ENCODE data around the gene CAMTA1. TPM values are rescaled to one million over a fixed set of nuclear protein-coding genes. Genes with fewer than 3 reads are reported as not detected.

CAMTA1 gene
- total RNA-seq, 1 experiment from 2014 or later, result 69.5 TPM

- no peak for DNase-seq (ENCODE audit: low read depth, low spot score)
- Histone ChIP-seq H3K27ac (ENCODE audit: low read depth, low read length) (no peak overlapping the region), H3K4me2 (ENCODE audit: low read length) (no peak overlapping the region), H3K9ac (ENCODE audit: low read length) (no peak overlapping the region), H3K4me1 (ENCODE audit: control insufficient read depth in 1 of 2, insufficient read depth in 2 of 2, low read length in 2 of 2) (no peaks in the 10 kb centered on the region), H3K79me2 (ENCODE audit: insufficient read depth, low read length) (no peaks in the 10 kb centered on the region), H3K9me2 (ENCODE audit: insufficient read depth) (no peaks in the 10 kb centered on the region), H3K4me3 (replicated peaks in 1 of 2; ENCODE audit: low read depth in 1 of 2, low read length in 2 of 2) (no peak overlapping the region), H3K36me3 (ENCODE audit: control insufficient read depth in 1 of 2, insufficient read depth in 2 of 2, low read length in 2 of 2) (no peaks in the 10 kb centered on the region), H2AFZ (ENCODE audit: low read depth, low read length, poor library complexity, severe bottlenecking) (no peak overlapping the region), H4K20me1 (ENCODE audit: insufficient read depth) (no peaks in the 10 kb centered on the region), H3K9me3 (ENCODE audit: control insufficient read depth in 1 of 2, insufficient read depth in 1 of 2, low read depth in 1 of 2, low read length in 2 of 2) (no peaks in the 10 kb centered on the region), H3K27me3 (ENCODE audit: insufficient read depth, low read length) (0 out of 2 replicates have a peak, but pooled peaks cover 4% of the 10 kb centered on the region)
- RAD21 ChIA-PET (ENCODE audit: low non-redundant PET in 1 of 2, low total read pairs in 2 of 2, uncharacterized antibody in 2 of 2, unreplicated experiment in 2 of 2), result no interaction called here
- no peak for ATAC-seq
- TF ChIP-seq JUND (IDR thresholded peaks at IDR 0.05) (no peak), ZFX (IDR thresholded peaks at IDR 0.05) (no peak), ELF1 (IDR thresholded peaks at IDR 0.05; ENCODE audit: borderline replicate concordance, low read depth) (no peak), EGR1 (IDR thresholded peaks at IDR 0.05; ENCODE audit: low read depth) (no peak), CTCF (IDR thresholded peaks at IDR 0.05 in 2 of 3, conservative IDR thresholded peaks at IDR 0.05 in 1 of 3; ENCODE audit: borderline replicate concordance in 1 of 3, insufficient read depth in 1 of 3, low read depth in 2 of 3, low read length in 2 of 3) (no peak), ATF3 (IDR thresholded peaks at IDR 0.05) (no peak), EZH2 (IDR thresholded peaks at IDR 0.05) (no peak), EZH2phosphoT487 (IDR thresholded peaks at IDR 0.05; ENCODE audit: borderline replicate concordance) (no peak), ZNF274 (IDR thresholded peaks at IDR 0.05; ENCODE audit: low read depth, low read length) (no peak), CBX3 (IDR thresholded peaks at IDR 0.05; ENCODE audit: low read depth) (no peak), MAX (IDR thresholded peaks at IDR 0.05) (no peak), CEBPB (IDR thresholded peaks at IDR 0.05; ENCODE audit: low read depth) (no peak), ZBTB33 (IDR thresholded peaks at IDR 0.05; ENCODE audit: extremely low read depth, insufficient replicate concordance, low read length) (no peak), REST (IDR thresholded peaks at IDR 0.05; ENCODE audit: low read depth) (no peak), POLR2A (IDR thresholded peaks at IDR 0.05; ENCODE audit: borderline replicate concordance, extremely low read depth, insufficient read depth, insufficient read length) (no peak), YY1 (IDR thresholded peaks at IDR 0.05; ENCODE audit: extremely low read depth, insufficient replicate concordance, low read depth, low read length) (no peak), SRF (IDR thresholded peaks at IDR 0.05; ENCODE audit: low read depth) (no peak), RAD21 (IDR thresholded peaks at IDR 0.05; ENCODE audit: low read depth) (no peak), TCF7L2 (IDR thresholded peaks at IDR 0.05; ENCODE audit: borderline replicate concordance, extremely low read depth, insufficient read depth, insufficient read length) (no peak), SIN3A (IDR thresholded peaks at IDR 0.05; ENCODE audit: low read depth) (no peak)
- BruUV-seq (replicated peaks), result no TSS peak
- intact Hi-C loops (cut with micrococcal nuclease), result no loop called here
- CTCF ChIA-PET, result no interaction called here
- POLR2A ChIA-PET, result no interaction called here
Measured at GRCh38 chr1:7608628-7609305, 823.5 kb downstream of the CAMTA1 start.

All from HCT116 (cell line).